GM19099 (cell line): ENCODE measurements around the gene MAP2K6.

Experiments used
- POLR2A ChIP-seq: IDR thresholded peaks from 3 replicates; pipeline ENCODE4 v1.6.1; 2011; ENCODE audit warnings: low read depth; ENCODE audit not compliant: insufficient read length; ENCODE audit errors: extremely low read depth

Gene MAP2K6

GRCh38 chr17:69414408-69415274 lies at the start of gene MAP2K6:
Gene MAP2K6 (plus strand): TSS chr17:69414697. CDS start chr17:69414985, 288 bp downstream.
- TF ChIP-seq POLR2A: no peak

- no peak for TF ChIP-seq POLR2A
These were observed 47.2 kb upstream of the MAP2K6 start for GRCh38 chr17:69367298-69367697.

GRCh38 chr17:69373069-69373468 lies 41.4 kb upstream of the MAP2K6 start:
- TF ChIP-seq POLR2A: no peak

- no peak for TF ChIP-seq POLR2A
These were observed 39.3 kb upstream of the MAP2K6 start for GRCh38 chr17:69375229-69375628.

GRCh38 chr17:69388822-69389442 lies 25.6 kb upstream of the MAP2K6 start:
- TF ChIP-seq POLR2A: no peak

- TF ChIP-seq POLR2A: no peak
These were observed 23.5 kb upstream of the MAP2K6 start for GRCh38 chr17:69390795-69391501.

GRCh38 chr17:69401251-69401650 lies 13.2 kb upstream of the MAP2K6 start:
- TF ChIP-seq POLR2A: no peak

- TF ChIP-seq POLR2A: no peak
These were observed 12.4 kb upstream of the MAP2K6 start for GRCh38 chr17:69402052-69402451.

GRCh38 chr17:69404399-69404798 lies 10.1 kb upstream of the MAP2K6 start:
- TF ChIP-seq POLR2A: no peak

- no peak for TF ChIP-seq POLR2A
These were observed 9.4 kb upstream of the MAP2K6 start for GRCh38 chr17:69405096-69405495.

GRCh38 chr17:69406941-69407340 lies 7.6 kb upstream of the MAP2K6 start:
- no peak for TF ChIP-seq POLR2A

GRCh38 chr17:69407759-69408158 lies 6.7 kb upstream of the MAP2K6 start:
- TF ChIP-seq POLR2A: no peak

- TF ChIP-seq POLR2A: no peak
These were observed 3.8 kb upstream of the MAP2K6 start for GRCh38 chr17:69410671-69411070.

GRCh38 chr17:69411766-69412165 lies 2.7 kb upstream of the MAP2K6 start:
- no peak for TF ChIP-seq POLR2A

- no peak for TF ChIP-seq POLR2A
These were observed 2.2 kb upstream of the MAP2K6 start for GRCh38 chr17:69412251-69412671.

- TF ChIP-seq POLR2A: no peak
These were observed 934 bp downstream of the MAP2K6 start for GRCh38 chr17:69415431-69415830.
